Measurements from ENCODE around the gene KRT4. TPM values are rescaled to one million over a fixed set of nuclear protein-coding genes. Genes with fewer than 3 reads are reported as not detected.
"Not testable (repeated sequence)": the region's sequence is repeated elsewhere in the genome, so short reads cannot be mapped to it uniquely, and the experiment has no call there.

KRT4 gene
- total and polyA plus RNA-seq, 7 donors, result 0.12 to 1.7 (median 0.43) TPM; not detected in 3

DNA sequence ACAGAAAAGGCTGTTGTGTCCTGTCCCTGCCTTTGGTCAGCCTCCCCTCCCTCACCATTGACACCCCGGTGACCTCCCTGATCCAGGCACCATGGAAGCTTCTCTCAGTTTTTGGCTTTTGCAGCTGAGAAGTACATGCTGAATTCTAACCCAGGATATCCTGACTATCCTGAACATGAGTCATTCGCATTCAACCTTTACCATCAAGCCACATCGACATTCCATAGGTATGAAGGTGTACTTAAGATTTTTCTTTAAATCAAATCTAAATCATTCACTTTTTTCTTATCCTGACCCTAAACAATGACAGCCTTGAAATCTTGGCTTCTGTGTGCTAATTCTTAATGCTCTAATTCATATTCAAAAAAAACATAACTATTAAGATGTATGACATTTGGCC lies 43.6 kb upstream of the KRT4 start:
- ATAC-seq (no peak), DNase-seq (no peak)
- no peaks in the 10 kb centered on the region for H3K36me3 ChIP-seq (ENCODE audit: insufficient read depth in 1 of 2, low read depth in 1 of 2)
- H3K4me3 ChIP-seq, result no peak overlapping the region
- H3K4me1 ChIP-seq, result no peaks in the 10 kb centered on the region
- intact Hi-C loops (cut with DNase I), result no loop called here
- H3K27me3 ChIP-seq (ENCODE audit: insufficient read depth in 3 of 3, low read length in 2 of 3), result no peaks in the 10 kb centered on the region
- WGBS, 3 donors, result 90 to 95% (median 92%) methylated on average over 3 of the region's 3 CpGs
- H3K27ac ChIP-seq, result no peak overlapping the region
- TF ChIP-seq, protein P1, sequence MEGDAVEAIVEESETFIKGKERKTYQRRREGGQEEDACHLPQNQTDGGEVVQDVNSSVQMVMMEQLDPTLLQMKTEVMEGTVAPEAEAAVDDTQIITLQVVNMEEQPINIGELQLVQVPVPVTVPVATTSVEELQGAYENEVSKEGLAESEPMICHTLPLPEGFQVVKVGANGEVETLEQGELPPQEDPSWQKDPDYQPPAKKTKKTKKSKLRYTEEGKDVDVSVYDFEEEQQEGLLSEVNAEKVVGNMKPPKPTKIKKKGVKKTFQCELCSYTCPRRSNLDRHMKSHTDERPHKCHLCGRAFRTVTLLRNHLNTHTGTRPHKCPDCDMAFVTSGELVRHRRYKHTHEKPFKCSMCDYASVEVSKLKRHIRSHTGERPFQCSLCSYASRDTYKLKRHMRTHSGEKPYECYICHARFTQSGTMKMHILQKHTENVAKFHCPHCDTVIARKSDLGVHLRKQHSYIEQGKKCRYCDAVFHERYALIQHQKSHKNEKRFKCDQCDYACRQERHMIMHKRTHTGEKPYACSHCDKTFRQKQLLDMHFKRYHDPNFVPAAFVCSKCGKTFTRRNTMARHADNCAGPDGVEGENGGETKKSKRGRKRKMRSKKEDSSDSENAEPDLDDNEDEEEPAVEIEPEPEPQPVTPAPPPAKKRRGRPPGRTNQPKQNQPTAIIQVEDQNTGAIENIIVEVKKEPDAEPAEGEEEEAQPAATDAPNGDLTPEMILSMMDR (IDR thresholded peaks at IDR 0.05), result no peak
- H3K9me3 ChIP-seq, result no peaks in the 10 kb centered on the region

DNA sequence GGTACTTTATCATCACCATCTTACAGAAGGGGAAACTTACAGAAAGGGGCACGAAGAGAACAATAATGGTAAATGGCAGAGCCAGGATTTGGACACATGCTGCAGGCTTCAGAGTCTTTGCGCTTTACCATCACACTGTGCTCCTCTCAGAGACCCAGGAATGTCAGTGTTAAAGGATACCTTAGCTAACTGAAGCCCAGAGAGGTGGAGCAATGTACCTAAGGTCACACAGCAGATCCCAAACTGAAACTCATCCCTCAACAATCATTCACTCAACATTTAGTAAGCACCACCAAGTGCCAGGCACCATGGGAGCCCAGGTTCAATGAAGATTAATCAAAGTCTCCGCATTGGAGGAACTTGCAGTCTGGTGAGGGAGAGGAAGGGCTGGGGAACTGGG lies 42.9 kb upstream of the KRT4 start:
- intact Hi-C loops (cut with DNase I), result no loop called here
- Histone ChIP-seq H3K4me1 (no peaks in the 10 kb centered on the region), H3K36me3 (ENCODE audit: insufficient read depth in 1 of 2, low read depth in 1 of 2) (no peaks in the 10 kb centered on the region), H3K4me3 (no peak overlapping the region), H3K27me3 (ENCODE audit: insufficient read depth in 3 of 3, low read length in 2 of 3) (no peaks in the 10 kb centered on the region), H3K9me3 (no peaks in the 10 kb centered on the region), H3K27ac (no peak overlapping the region)
- no peak for ATAC-seq
- TF ChIP-seq, protein P1 (IDR thresholded peaks at IDR 0.05), result no peak
- 87 to 92% (median 91%) methylated on average over 3 of the region's 3 CpGs for WGBS, 3 donors
- no peak for DNase-seq

DNA sequence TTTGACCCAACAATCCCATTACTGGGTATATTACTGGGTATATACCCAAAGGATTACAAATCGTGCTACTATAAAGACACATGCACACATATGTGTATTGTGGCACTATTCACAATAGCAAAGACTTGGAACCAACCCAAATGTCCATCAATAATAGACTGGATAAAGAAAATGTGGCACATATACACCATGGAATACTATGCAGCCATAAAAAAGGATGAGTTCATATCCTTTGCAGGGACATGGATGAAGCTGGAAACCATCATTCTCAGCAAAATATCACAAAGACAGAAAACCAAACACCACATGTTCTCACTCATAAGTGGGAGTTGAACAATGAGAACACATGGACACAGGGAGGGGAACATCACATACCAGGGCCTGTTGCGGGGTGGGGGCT lies 42.2 kb upstream of the KRT4 start:
- H3K36me3 ChIP-seq (ENCODE audit: insufficient read depth in 1 of 2, low read depth in 1 of 2); H3K4me3 ChIP-seq; H3K27ac ChIP-seq; H3K9me3 ChIP-seq; ATAC-seq; H3K4me1 ChIP-seq; DNase-seq; H3K27me3 ChIP-seq (ENCODE audit: insufficient read depth in 3 of 3, low read length in 2 of 3); intact Hi-C loops (cut with DNase I): not testable (repeated sequence)
- WGBS, 3 donors, result 89 to 95% (median 91%) methylated on average over 2 of the region's 2 CpGs

DNA sequence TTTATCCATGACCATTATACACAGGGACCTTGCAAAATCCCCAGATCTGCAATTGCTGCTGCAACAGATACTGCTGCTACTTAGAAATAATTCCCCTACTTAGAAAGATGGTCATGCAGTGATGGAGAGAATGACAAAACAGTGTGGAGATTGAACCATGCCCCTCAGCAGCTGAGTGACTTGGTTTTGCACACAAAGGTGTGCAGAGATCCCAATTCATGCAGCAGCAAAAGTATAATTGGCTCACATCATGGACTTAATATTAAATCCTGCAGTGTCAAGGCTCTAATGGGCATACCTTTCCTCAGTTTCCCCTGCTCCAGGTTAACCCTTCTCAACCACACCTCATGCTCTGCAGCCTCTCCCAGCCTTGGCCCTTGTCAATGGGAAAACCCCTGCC lies 37.9 kb upstream of the KRT4 start:
- Histone ChIP-seq H3K27ac (no peak overlapping the region), H3K4me3 (no peak overlapping the region), H3K27me3 (ENCODE audit: insufficient read depth in 3 of 3, low read length in 2 of 3) (peaks cover 0 to 8% (median 0%) of the 10 kb centered on the region in 3 donors), H3K4me1 (no peaks in the 10 kb centered on the region), H3K9me3 (no peaks in the 10 kb centered on the region), H3K36me3 (ENCODE audit: insufficient read depth in 1 of 2, low read depth in 1 of 2) (no peaks in the 10 kb centered on the region)
- ATAC-seq, result no peak
- TF ChIP-seq, protein P1 (IDR thresholded peaks at IDR 0.05), result no peak
- DNase-seq, result no peak
- intact Hi-C loops (cut with DNase I), result no loop called here

DNA sequence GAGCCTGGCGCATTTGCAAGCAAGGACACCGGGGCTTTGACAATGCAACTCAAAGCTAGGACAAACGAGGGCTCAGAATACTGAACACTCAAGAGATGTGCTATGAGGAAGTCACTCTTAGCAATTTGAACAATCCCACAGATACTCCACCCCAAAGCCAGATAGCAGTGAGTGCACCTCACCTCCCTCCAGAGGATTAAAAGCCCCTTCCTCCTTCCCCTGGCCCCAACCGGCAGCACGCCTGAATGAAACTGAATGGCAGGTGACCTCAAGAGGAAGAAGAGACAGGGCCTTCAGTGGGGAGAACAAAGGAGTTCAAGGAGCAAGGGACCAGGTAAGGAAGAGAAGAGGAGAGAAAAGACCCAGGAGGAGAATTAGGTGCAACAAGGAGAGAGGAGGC lies 36.8 kb upstream of the KRT4 start:
- Histone ChIP-seq H3K9me3 (no peaks in the 10 kb centered on the region), H3K36me3 (ENCODE audit: insufficient read depth in 1 of 2, low read depth in 1 of 2) (no peaks in the 10 kb centered on the region), H3K4me1 (no peaks in the 10 kb centered on the region), H3K4me3 (no peak overlapping the region), H3K27me3 (ENCODE audit: insufficient read depth in 3 of 3, low read length in 2 of 3) (peaks cover 0 to 12% (median 0%) of the 10 kb centered on the region in 3 donors), H3K27ac (no peak overlapping the region)
- intact Hi-C loops (cut with DNase I), result no loop called here
- DNase-seq (no peak), ATAC-seq (no peak)
- 69 to 74% (median 72%) methylated on average over 5 of the region's 5 CpGs for WGBS, 3 donors
- TF ChIP-seq, protein P1 (IDR thresholded peaks at IDR 0.05), result no peak

All from psoas muscle (tissue), 8 donors.